Liver (tissue), 9 donors: ENCODE results near the gene NKIRAS1. TPM values are rescaled to one million over a fixed set of nuclear protein-coding genes. Genes with fewer than 3 reads are reported as not detected.
"Not testable (repeated sequence)": the region's sequence is repeated elsewhere in the genome, so short reads cannot be mapped to it uniquely, and the experiment has no call there.

Experiments
- DNase-seq: peaks from one replicate; pipeline ENCODE4 v3.0.0-alpha.2; 2017; ENCODE audit warnings: low spot score
- H3K27ac ChIP-seq, 2 donors: one replicate each; pipeline ENCODE4 v1.7.0; 2013; ENCODE audit warnings: inconsistent platforms in 2 of 2, low read length in 2 of 2, control low read depth in 1 of 2, low read depth in 1 of 2, mild to moderate bottlenecking in 1 of 2
- H3K27me3 ChIP-seq, 4 donors: one replicate each; pipeline versions ENCODE4 v1.6.1 to v1.7.0; 2013; ENCODE audit warnings: low read length in 3 of 4, inconsistent platforms in 1 of 4, mild to moderate bottlenecking in 1 of 4, moderate library complexity in 1 of 4; ENCODE audit not compliant: control insufficient read depth in 4 of 4, insufficient read depth in 4 of 4
- H3K36me3 ChIP-seq, 4 donors: one replicate each; pipeline versions ENCODE4 v1.6.1 to v1.7.0; 2013; ENCODE audit warnings: low read length in 3 of 4, mild to moderate bottlenecking in 3 of 4, low read depth in 1 of 4, moderate library complexity in 1 of 4; ENCODE audit not compliant: control insufficient read depth in 4 of 4, insufficient read depth in 3 of 4
- H3K4me1 ChIP-seq, 4 donors: one replicate each; pipeline versions ENCODE4 v1.6.1 to v1.7.0; 2013; ENCODE audit warnings: low read length in 3 of 4, mild to moderate bottlenecking in 3 of 4, moderate library complexity in 1 of 4; ENCODE audit not compliant: control insufficient read depth in 4 of 4, insufficient read depth in 4 of 4
- H3K4me3 ChIP-seq, 3 donors: one replicate each; pipeline versions ENCODE4 v1.6.1 to v1.7.0; 2013; ENCODE audit warnings: low read length in 3 of 3, control low read depth in 1 of 3, low read depth in 1 of 3, mild to moderate bottlenecking in 1 of 3
- H3K9ac ChIP-seq, 2 donors: one replicate each; pipeline ENCODE4 v1.7.0; 2013; ENCODE audit warnings: low read length in 2 of 2, mild to moderate bottlenecking in 2 of 2, moderate library complexity in 2 of 2, control low read depth in 1 of 2, low read depth in 1 of 2
- H3K9me3 ChIP-seq, 4 donors: one replicate each; pipeline versions ENCODE4 v1.6.1 to v1.7.0; 2013; ENCODE audit warnings: low read length in 3 of 4; ENCODE audit not compliant: control insufficient read depth in 4 of 4
- ATF3 ChIP-seq: IDR thresholded peaks from 2 replicates; pipeline ENCODE4 v1.6.1; 2016; ENCODE audit warnings: antibody characterized with exemption
- EGR1 ChIP-seq, 2 donors: IDR thresholded peaks; 2 replicates each; pipeline ENCODE4 v1.6.1; 2016 to 2018; ENCODE audit warnings: antibody characterized with exemption in 2 of 2, low read depth in 2 of 2
- FOXA1 ChIP-seq: IDR thresholded peaks from 2 replicates; pipeline ENCODE4 v1.6.1; 2016; ENCODE audit warnings: antibody characterized with exemption
- FOXA2 ChIP-seq: IDR thresholded peaks from 2 replicates; pipeline ENCODE4 v1.6.1; 2016; ENCODE audit warnings: antibody characterized with exemption
- GABPA ChIP-seq, 2 donors: IDR thresholded peaks in 1 of 2; conservative IDR thresholded peaks in 1 of 2; 2 replicates each; pipeline ENCODE4 v1.6.1; 2016; ENCODE audit warnings: antibody characterized with exemption in 2 of 2, mild to moderate bottlenecking in 1 of 2, moderate library complexity in 1 of 2
- HNF4A ChIP-seq, 2 donors: conservative IDR thresholded peaks; 2 replicates each; pipeline ENCODE4 v1.6.1; 2016; ENCODE audit warnings: antibody characterized with exemption in 2 of 2, mild to moderate bottlenecking in 2 of 2
- HNF4G ChIP-seq: IDR thresholded peaks from 2 replicates; pipeline ENCODE4 v1.6.1; 2016; ENCODE audit warnings: antibody characterized with exemption
- JUND ChIP-seq, 2 donors: IDR thresholded peaks; 2 replicates each; pipeline ENCODE4 v1.6.1; 2016; ENCODE audit warnings: antibody characterized with exemption in 2 of 2
- NR2F2 ChIP-seq: IDR thresholded peaks from 2 replicates; pipeline ENCODE4 v1.6.1; 2016; ENCODE audit warnings: antibody characterized with exemption
- RXRA ChIP-seq, 2 donors: IDR thresholded peaks; 2 replicates each; pipeline ENCODE4 v1.6.1; 2017 to 2018; ENCODE audit warnings: antibody characterized with exemption in 2 of 2, mild to moderate bottlenecking in 1 of 2
- SP1 ChIP-seq: IDR thresholded peaks from 2 replicates; pipeline ENCODE4 v1.6.1; 2018; ENCODE audit warnings: antibody characterized with exemption, mild to moderate bottlenecking
- TAF1 ChIP-seq: conservative IDR thresholded peaks from 2 replicates; pipeline ENCODE4 v1.6.1; 2016; ENCODE audit warnings: antibody characterized with exemption, mild to moderate bottlenecking
- ZBTB33 ChIP-seq: IDR thresholded peaks from 2 replicates; pipeline ENCODE4 v1.6.1; 2016; ENCODE audit warnings: antibody characterized with exemption
- WGBS: extraction: QIAGEN DNeasy Blood & Tissue Kit; methylation state at CpG from one replicate; pipeline ENCODE4 v1.1.7; 2013; 5-methylcytosine and 5-hydroxymethylcytosine counted together
- polyA plus RNA-seq, 2 donors: library from polyadenylated mRNA; stranded (reverse) in 1 of 2; unstranded in 1 of 2; fragments of 200-250 nt in 1 of 2; fragments of >200 nt in 1 of 2; fragmentation: Nextera tagmentation in 1 of 2; extraction: Ambion mirVana in 1 of 2; gene quantifications; one replicate each; pipeline versions ENCODE4 v1.2.1 to v1.2.3, GENCODE V29; 2013 to 2015
- total RNA-seq, 2 donors: library from RNA; depleted of rRNA; stranded (reverse); fragments of >200 nt; gene quantifications; one replicate each; pipeline ENCODE4 v1.2.3, GENCODE V29; 2014
- TF ChIP-seq, protein P1 (sequence below): fragments of 150-350 bp; IDR thresholded peaks from 2 replicates; pipeline ENCODE4 v1.5.1; 2017; ENCODE audit warnings: improper control_type of control experiment, low read depth, low read length; ENCODE audit not compliant: missing input control
- TF ChIP-seq, protein P2 (sequence below): IDR thresholded peaks from 2 replicates; pipeline ENCODE4 v1.6.1; 2016; ENCODE audit warnings: antibody characterized with exemption, mild to moderate bottlenecking
- donor health status: healthy.
- donor health status: healthy.
- donor health status: healthy.
- donor health status: healthy.
- donor health status: healthy.

The NKIRAS1 gene
- total and polyA plus RNA-seq, 4 donors: 4.6 to 12.6 (median 8.4) TPM

DNA sequence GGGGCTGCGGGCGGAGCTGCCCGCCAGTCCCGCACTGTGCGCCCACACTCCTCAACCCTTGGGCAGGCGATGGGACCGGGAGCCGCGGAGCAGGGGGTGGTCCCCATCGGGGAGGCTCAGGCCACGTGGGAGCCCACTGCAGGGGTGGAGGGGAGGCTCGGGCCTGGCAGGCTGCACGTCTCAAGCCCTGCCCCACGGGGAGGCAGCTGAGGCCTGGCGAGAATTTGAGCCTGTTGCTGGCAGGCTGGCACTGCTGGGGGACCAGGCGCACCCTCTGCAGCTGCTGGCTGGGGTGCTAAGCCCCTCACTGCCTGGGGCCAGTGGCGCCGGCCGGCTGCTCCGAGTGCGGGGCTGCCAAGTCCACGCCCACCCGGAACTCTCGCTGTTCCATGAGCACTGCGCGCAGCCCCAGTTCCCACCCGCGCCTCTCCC, 34.3 kb downstream of the NKIRAS1 start (continued):
- no peak for TF ChIP-seq RXRA (IDR thresholded peaks at IDR 0.05)

- not testable (repeated sequence) for H3K36me3 ChIP-seq, H3K4me3 ChIP-seq, DNase-seq, H3K27ac ChIP-seq, H3K27me3 ChIP-seq, H3K9ac ChIP-seq, H3K9me3 ChIP-seq, H3K4me1 ChIP-seq
- 91% methylated on average over 4 of the region's 4 CpGs for WGBS
Measured at GRCh38 chr3:23881993-23882392, 34.8 kb downstream of the NKIRAS1 start.

- H3K4me1 ChIP-seq: peaks cover 0 to 7% (median 3%) of the 10 kb centered on the region in 4 donors
- H3K9ac ChIP-seq: no peak overlapping the region
Measured at GRCh38 chr3:23880703-23881339, 36.0 kb downstream of the NKIRAS1 start.

GRCh38 chr3:23879485-23879884, 37.3 kb downstream of the NKIRAS1 start:
- Histone ChIP-seq H3K4me3 (no peak overlapping the region), H3K9ac (no peak overlapping the region), H3K36me3 (no peaks in the 10 kb centered on the region), H3K27me3 (no peaks in the 10 kb centered on the region), H3K27ac (no peak overlapping the region), H3K9me3 (no peaks in the 10 kb centered on the region), H3K4me1 (peaks cover 0 to 10% (median 1%) of the 10 kb centered on the region in 4 donors)
- DNase-seq: no peak
- WGBS: 98% methylated on average over 8 of the region's 8 CpGs
- TF ChIP-seq GABPA (IDR thresholded peaks at IDR 0.05 in 1 of 2, conservative IDR thresholded peaks at IDR 0.05 in 1 of 2) (no peak), ZBTB33 (no peak), EGR1 (IDR thresholded peaks at IDR 0.05; ENCODE audit: low read depth in 2 of 2) (no peak), HNF4G (no peak), FOXA1 (no peak), NR2F2 (no peak), SP1 (no peak), HNF4A (conservative IDR thresholded peaks at IDR 0.05) (no peak), JUND (IDR thresholded peaks at IDR 0.05) (no peak), TAF1 (no peak), ATF3 (no peak)
- TF ChIP-seq, protein P1, sequence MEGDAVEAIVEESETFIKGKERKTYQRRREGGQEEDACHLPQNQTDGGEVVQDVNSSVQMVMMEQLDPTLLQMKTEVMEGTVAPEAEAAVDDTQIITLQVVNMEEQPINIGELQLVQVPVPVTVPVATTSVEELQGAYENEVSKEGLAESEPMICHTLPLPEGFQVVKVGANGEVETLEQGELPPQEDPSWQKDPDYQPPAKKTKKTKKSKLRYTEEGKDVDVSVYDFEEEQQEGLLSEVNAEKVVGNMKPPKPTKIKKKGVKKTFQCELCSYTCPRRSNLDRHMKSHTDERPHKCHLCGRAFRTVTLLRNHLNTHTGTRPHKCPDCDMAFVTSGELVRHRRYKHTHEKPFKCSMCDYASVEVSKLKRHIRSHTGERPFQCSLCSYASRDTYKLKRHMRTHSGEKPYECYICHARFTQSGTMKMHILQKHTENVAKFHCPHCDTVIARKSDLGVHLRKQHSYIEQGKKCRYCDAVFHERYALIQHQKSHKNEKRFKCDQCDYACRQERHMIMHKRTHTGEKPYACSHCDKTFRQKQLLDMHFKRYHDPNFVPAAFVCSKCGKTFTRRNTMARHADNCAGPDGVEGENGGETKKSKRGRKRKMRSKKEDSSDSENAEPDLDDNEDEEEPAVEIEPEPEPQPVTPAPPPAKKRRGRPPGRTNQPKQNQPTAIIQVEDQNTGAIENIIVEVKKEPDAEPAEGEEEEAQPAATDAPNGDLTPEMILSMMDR: no peak
- TF ChIP-seq, protein P2, sequence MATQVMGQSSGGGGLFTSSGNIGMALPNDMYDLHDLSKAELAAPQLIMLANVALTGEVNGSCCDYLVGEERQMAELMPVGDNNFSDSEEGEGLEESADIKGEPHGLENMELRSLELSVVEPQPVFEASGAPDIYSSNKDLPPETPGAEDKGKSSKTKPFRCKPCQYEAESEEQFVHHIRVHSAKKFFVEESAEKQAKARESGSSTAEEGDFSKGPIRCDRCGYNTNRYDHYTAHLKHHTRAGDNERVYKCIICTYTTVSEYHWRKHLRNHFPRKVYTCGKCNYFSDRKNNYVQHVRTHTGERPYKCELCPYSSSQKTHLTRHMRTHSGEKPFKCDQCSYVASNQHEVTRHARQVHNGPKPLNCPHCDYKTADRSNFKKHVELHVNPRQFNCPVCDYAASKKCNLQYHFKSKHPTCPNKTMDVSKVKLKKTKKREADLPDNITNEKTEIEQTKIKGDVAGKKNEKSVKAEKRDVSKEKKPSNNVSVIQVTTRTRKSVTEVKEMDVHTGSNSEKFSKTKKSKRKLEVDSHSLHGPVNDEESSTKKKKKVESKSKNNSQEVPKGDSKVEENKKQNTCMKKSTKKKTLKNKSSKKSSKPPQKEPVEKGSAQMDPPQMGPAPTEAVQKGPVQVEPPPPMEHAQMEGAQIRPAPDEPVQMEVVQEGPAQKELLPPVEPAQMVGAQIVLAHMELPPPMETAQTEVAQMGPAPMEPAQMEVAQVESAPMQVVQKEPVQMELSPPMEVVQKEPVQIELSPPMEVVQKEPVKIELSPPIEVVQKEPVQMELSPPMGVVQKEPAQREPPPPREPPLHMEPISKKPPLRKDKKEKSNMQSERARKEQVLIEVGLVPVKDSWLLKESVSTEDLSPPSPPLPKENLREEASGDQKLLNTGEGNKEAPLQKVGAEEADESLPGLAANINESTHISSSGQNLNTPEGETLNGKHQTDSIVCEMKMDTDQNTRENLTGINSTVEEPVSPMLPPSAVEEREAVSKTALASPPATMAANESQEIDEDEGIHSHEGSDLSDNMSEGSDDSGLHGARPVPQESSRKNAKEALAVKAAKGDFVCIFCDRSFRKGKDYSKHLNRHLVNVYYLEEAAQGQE: no peak

More at GRCh38 chr3:23880703-23881339, 36.0 kb downstream of the NKIRAS1 start:
- DNase-seq: no peak
- Histone ChIP-seq H3K4me3 (no peak overlapping the region), H3K27ac (no peak overlapping the region), H3K9me3 (no peaks in the 10 kb centered on the region), H3K27me3 (no peaks in the 10 kb centered on the region), H3K36me3 (no peaks in the 10 kb centered on the region)
- 58% methylated on average over 4 of the region's 4 CpGs for WGBS
- no peak for TF ChIP-seq FOXA2
- TF ChIP-seq, protein P1: no peak
